ENCODE results near the gene MRPL27. TPM values are rescaled to one million over a fixed set of nuclear protein-coding genes. Genes with fewer than 3 reads are reported as not detected.
"Not testable (repeated sequence)": the region's sequence is repeated elsewhere in the genome, so short reads cannot be mapped to it uniquely, and the experiment has no call there.

Gene MRPL27
- total RNA-seq, 3 donors from 2014 or later: 63.7 to 90.3 (median 80.2) TPM

DNA sequence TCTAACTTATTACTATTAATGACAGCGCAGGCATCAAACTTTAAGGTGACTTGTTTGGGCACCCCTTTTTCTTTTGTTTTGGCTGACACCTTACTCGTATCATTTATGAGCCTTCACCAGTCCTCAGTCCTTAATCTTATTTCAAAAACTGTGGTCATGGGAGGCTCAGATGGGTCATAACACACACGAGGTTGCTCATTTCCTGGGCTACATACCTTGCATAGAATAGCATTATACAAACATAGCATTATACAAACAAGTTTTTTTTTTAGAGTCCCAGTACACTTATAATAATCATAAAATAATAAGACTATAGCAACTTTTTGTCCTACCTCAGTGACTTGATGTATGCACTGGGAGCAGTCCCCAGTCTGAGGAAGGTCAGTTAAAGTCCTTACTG, 41.8 kb upstream of the MRPL27 start:
- no peak for ATAC-seq
- Histone ChIP-seq H3K4me1 (ENCODE audit: low read depth) (no peaks in the 10 kb centered on the region), H3K9me3 (no peaks in the 10 kb centered on the region), H3K36me3 (ENCODE audit: low read depth) (no peaks in the 10 kb centered on the region), H3K4me3 (no peak overlapping the region)
- no peak for DNase-seq
- intact Hi-C loops (cut with DNase I, micrococcal nuclease): no loop called here
- TF ChIP-seq, protein P1, sequence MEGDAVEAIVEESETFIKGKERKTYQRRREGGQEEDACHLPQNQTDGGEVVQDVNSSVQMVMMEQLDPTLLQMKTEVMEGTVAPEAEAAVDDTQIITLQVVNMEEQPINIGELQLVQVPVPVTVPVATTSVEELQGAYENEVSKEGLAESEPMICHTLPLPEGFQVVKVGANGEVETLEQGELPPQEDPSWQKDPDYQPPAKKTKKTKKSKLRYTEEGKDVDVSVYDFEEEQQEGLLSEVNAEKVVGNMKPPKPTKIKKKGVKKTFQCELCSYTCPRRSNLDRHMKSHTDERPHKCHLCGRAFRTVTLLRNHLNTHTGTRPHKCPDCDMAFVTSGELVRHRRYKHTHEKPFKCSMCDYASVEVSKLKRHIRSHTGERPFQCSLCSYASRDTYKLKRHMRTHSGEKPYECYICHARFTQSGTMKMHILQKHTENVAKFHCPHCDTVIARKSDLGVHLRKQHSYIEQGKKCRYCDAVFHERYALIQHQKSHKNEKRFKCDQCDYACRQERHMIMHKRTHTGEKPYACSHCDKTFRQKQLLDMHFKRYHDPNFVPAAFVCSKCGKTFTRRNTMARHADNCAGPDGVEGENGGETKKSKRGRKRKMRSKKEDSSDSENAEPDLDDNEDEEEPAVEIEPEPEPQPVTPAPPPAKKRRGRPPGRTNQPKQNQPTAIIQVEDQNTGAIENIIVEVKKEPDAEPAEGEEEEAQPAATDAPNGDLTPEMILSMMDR (IDR thresholded peaks at IDR 0.05): no peak

DNA sequence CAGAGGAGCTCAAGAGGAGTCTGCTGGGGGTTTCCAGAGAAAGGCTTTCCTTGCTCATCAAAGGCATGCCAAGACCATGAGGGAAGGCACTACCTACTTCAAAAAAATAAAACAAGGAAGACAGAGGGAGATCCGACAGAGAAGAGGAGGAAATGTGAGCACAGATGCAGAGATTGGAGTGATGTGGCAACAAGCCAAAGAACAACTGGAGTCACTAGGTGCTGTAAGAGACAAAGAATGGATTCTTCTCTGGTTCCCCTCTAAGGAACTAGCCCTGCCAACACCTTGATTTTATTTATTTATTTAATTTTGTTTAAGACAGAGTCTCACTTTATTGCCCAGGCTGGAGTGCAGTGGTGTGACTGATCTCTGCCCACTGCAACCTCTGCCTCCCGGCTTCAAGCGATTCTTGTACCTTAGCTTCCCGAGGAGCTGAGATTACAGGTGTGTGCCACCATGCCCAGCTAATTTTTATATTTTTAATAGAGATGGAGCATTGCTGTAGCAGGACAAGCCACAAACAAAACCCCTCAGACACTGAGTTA, 39.3 kb upstream of the MRPL27 start:
- H3K4me1 ChIP-seq (ENCODE audit: low read depth): no peaks in the 10 kb centered on the region
- H3K36me3 ChIP-seq (ENCODE audit: low read depth): no peaks in the 10 kb centered on the region
- no peaks in the 10 kb centered on the region for H3K9me3 ChIP-seq
- ATAC-seq: peak; percentile 88
- TF ChIP-seq, protein P1 (IDR thresholded peaks at IDR 0.05): no peak
- DNase-seq: no peak
- intact Hi-C loops (cut with DNase I, micrococcal nuclease): no loop called here
- H3K4me3 ChIP-seq: no peak overlapping the region

DNA sequence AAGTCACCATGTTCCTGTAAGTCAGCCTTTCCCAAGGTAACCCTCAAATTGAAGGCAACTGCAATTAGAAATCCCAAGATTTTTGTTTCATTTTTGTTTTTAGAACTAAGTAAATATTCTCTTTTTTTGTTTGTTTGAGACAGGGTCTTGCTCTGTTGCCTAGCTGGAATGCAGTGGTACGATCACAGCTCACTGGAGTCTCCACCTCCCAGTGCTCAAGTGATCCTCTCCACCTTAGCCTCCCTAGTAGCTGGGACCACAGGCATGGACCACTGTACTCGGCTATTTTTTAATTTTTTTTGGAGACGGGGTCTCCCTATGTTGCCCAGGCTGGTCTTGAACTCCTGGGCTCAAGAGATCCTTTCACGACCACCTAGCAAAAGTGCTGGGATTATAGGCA, 34.9 kb upstream of the MRPL27 start:
- ATAC-seq (no peak), DNase-seq (no peak)
- Histone ChIP-seq H3K4me1 (ENCODE audit: low read depth) (peaks cover 3% of the 10 kb centered on the region), H3K4me3 (no peak overlapping the region), H3K36me3 (ENCODE audit: low read depth) (no peaks in the 10 kb centered on the region), H3K9me3 (no peaks in the 10 kb centered on the region)
- intact Hi-C loops (cut with DNase I, micrococcal nuclease): no loop called here
- TF ChIP-seq, protein P1 (IDR thresholded peaks at IDR 0.05): no peak

DNA sequence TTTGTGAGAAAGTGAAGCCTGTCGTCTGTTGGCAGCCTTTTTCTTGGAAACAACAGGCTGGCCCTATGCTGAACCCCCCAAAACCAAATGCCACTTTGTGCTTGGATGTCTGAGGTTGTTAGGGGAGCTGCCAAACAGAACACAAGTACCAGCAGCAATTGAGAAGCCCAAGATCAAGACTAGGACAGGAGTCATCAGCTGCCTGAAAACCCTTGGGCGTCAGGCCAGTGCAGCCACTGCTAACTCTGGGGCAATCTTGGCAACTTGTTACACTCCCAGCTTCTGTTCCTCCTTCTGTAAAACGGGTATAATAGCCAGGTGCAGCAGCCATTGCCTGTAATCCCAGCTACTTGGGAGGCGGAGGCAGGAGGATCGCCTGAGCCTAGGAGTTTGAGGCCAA, 33.6 kb upstream of the MRPL27 start:
- TF ChIP-seq, protein P1 (IDR thresholded peaks at IDR 0.05): no peak
- ATAC-seq (no peak), DNase-seq (no peak)
- no peak overlapping the region for H3K4me3 ChIP-seq
- no peaks in the 10 kb centered on the region for H3K9me3 ChIP-seq
- H3K4me1 ChIP-seq (ENCODE audit: low read depth): peaks cover 4% of the 10 kb centered on the region
- no peaks in the 10 kb centered on the region for H3K36me3 ChIP-seq (ENCODE audit: low read depth)
- intact Hi-C loops (cut with DNase I, micrococcal nuclease): no loop called here

DNA sequence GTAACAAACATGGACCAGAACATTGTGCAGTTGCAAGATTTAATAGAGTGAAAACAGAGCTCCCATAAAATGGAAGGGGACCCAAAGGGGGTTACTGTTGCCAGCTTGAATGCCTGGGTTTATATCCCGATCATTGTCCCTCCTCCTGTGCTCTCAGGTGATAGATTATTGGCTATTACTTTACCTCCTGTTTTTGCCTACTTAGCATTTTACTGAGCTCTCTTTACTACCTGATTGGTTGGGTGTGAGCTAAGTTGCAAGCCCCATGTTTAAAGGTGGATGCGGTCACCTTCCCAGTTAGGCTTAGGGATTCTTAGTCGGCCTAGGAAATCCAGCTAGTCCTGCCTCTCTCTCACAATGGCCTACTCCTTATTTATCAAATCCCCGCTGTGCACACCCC, 32.4 kb upstream of the MRPL27 start:
- DNase-seq, ATAC-seq, H3K9me3 ChIP-seq: not testable (repeated sequence)

DNA sequence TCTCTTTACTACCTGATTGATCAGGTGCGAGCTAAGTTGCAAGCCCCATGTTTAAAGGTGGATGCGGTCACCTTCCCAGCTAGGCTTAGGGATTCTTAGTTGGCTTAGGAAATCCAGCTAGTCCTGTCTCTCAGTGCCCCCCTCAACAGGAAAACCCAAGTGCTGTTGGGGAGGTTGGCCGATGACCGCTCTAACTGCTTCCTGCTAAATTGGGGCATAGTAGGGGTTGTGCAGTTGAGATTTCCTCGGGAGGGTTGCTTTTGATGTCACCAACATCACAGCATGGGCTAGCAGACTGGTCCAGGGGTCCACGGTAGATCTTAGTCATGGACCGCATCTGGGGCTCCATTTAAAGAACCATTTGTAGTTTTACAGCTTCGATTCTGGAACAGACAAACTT, 26.6 kb upstream of the MRPL27 start:
- peaks cover 24% of the 10 kb centered on the region for H3K4me1 ChIP-seq (ENCODE audit: low read depth)
- H3K4me3 ChIP-seq; ATAC-seq; H3K36me3 ChIP-seq (ENCODE audit: low read depth); intact Hi-C loops (cut with DNase I, micrococcal nuclease); H3K9me3 ChIP-seq; DNase-seq: not testable (repeated sequence)

More for the DNA sequence above, 32.4 kb upstream of the MRPL27 start:
- intact Hi-C loops (cut with DNase I, micrococcal nuclease); H3K4me1 ChIP-seq (ENCODE audit: low read depth); H3K4me3 ChIP-seq; H3K36me3 ChIP-seq (ENCODE audit: low read depth): not testable (repeated sequence)

DNA sequence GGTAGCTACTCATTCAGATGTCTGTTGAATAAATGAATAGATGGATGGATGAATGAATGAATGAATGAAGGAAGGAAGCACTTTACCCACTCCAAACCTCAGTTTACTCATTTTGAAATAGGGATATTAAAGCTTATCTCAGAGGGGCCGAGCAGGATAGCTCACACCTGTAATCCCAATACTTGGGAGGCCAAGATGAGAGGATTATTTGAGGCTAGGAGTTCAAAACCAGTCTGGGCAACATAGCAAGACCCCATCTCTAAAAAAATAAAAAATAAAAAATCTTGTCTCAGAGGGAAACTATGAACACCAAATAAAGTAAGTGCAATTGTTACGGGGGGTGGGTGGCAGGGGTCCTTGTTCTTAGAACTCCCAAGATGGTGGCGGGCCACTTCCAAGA, 25.7 kb upstream of the MRPL27 start:
- H3K4me3 ChIP-seq; H3K36me3 ChIP-seq (ENCODE audit: low read depth); H3K9me3 ChIP-seq; ATAC-seq; DNase-seq; intact Hi-C loops (cut with DNase I, micrococcal nuclease): not testable (repeated sequence)
- H3K4me1 ChIP-seq (ENCODE audit: low read depth): peaks cover 28% of the 10 kb centered on the region

Measured in mucosa of descending colon (tissue), 3 donors.